ENCODE results near the gene KSR1.

GRCh38 chr17:27457360-27457715, 1.1 kb downstream of the KSR1 start:
- TF ChIP-seq CTCF (IDR thresholded peaks at IDR 0.05), result no peak
- TF ChIP-seq POLR2A (IDR thresholded peaks at IDR 0.05), result no peak
